ENCODE data around the gene CRMP1.
"Not testable (repeated sequence)": the region's sequence is repeated elsewhere in the genome, so short reads cannot be mapped to it uniquely, and the experiment has no call there.

CRMP1 gene

GRCh38 chr4:5816851-5817375, 76.0 kb downstream of the CRMP1 start:
- DNase-seq: no peak

- no peak for DNase-seq
These were observed 76.8 kb downstream of the CRMP1 start for GRCh38 chr4:5816101-5816500.

GRCh38 chr4:5815641-5816040, 77.2 kb downstream of the CRMP1 start:
- no peak for DNase-seq

- DNase-seq: no peak
These were observed 78.5 kb downstream of the CRMP1 start for GRCh38 chr4:5814421-5814820.

GRCh38 chr4:5813882-5814255, 79.0 kb downstream of the CRMP1 start:
- DNase-seq: no peak

GRCh38 chr4:5812506-5813229, 80.2 kb downstream of the CRMP1 start:
- peak; percentile 53 for DNase-seq

- not testable (repeated sequence) for DNase-seq
These were observed 80.8 kb downstream of the CRMP1 start for GRCh38 chr4:5812057-5812456.

- no peak for DNase-seq
These were observed 82.0 kb downstream of the CRMP1 start for GRCh38 chr4:5810770-5811430.

GRCh38 chr4:5810151-5810550, 82.7 kb downstream of the CRMP1 start:
- DNase-seq: no peak

GRCh38 chr4:5809216-5809776, 83.6 kb downstream of the CRMP1 start:
- DNase-seq: no peak

GRCh38 chr4:5808081-5808741, 84.7 kb downstream of the CRMP1 start:
- DNase-seq: no peak

GRCh38 chr4:5805270-5805669, 87.6 kb downstream of the CRMP1 start:
- DNase-seq: no peak

- DNase-seq: no peak
These were observed 88.2 kb downstream of the CRMP1 start for GRCh38 chr4:5804656-5805055.

- DNase-seq: no peak
These were observed 90.3 kb downstream of the CRMP1 start for GRCh38 chr4:5802565-5802964.

- DNase-seq: no peak
These were observed 91.2 kb downstream of the CRMP1 start for GRCh38 chr4:5801696-5802095.

- DNase-seq: no peak
These were observed 92.4 kb downstream of the CRMP1 start for GRCh38 chr4:5800496-5800895.

GRCh38 chr4:5799406-5799805, 93.5 kb downstream of the CRMP1 start:
- DNase-seq: no peak

GRCh38 chr4:5798946-5799345, 93.9 kb downstream of the CRMP1 start:
- DNase-seq: no peak

- no peak for DNase-seq
These were observed 94.4 kb downstream of the CRMP1 start for GRCh38 chr4:5798462-5798861.

- DNase-seq: no peak
These were observed 95.0 kb downstream of the CRMP1 start for GRCh38 chr4:5797866-5798265.

- DNase-seq: no peak
These were observed 95.9 kb downstream of the CRMP1 start for GRCh38 chr4:5796976-5797375.

- DNase-seq: no peak
These were observed 97.3 kb downstream of the CRMP1 start for GRCh38 chr4:5795580-5795979.

GRCh38 chr4:5793514-5793913, 99.4 kb downstream of the CRMP1 start:
- DNase-seq: no peak

GRCh38 chr4:5791654-5792053, 101.2 kb downstream of the CRMP1 start:
- DNase-seq: no peak
